ENCODE results near the gene CYP26B1. TPM values are rescaled to one million over a fixed set of nuclear protein-coding genes. Genes with fewer than 3 reads are reported as not detected.
A peak's percentile ranks its signal among the peaks of the same experiment; 100 is the strongest.

CYP26B1 gene
- total and polyA plus RNA-seq, 12 donors, result 0.88 to 8.3 (median 4.7) TPM

DNA sequence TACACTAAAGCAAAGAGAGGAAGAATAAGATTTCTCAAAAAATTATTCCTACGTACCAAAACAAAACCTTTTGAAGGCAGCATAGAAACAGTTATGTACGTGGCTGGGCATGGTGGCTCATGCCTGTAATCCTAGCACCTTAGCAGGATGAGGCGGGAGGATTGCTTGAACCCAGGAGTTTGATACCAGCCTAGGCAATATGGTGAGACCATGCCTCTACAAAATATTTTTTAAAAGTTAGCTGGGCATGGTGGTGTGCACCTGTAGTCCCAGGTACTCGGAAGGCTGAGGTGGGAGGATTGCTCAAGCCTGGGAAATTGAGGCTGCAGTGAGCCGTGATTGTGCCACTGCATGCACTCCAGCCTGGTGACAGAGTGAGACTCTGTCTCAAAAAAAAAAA lies 14.9 kb upstream of the CYP26B1 start:
- ATAC-seq, result no peak
- Histone ChIP-seq H3K4me3 (no peak overlapping the region), H3K9me3 (no peaks in the 10 kb centered on the region), H3K27me3 (peaks cover 0 to 8% (median 0%) of the 10 kb centered on the region in 7 donors), H3K36me3 (no peaks in the 10 kb centered on the region), H3K4me1 (no peaks in the 10 kb centered on the region), H3K27ac (no peak overlapping the region)
- TF ChIP-seq, protein P1, sequence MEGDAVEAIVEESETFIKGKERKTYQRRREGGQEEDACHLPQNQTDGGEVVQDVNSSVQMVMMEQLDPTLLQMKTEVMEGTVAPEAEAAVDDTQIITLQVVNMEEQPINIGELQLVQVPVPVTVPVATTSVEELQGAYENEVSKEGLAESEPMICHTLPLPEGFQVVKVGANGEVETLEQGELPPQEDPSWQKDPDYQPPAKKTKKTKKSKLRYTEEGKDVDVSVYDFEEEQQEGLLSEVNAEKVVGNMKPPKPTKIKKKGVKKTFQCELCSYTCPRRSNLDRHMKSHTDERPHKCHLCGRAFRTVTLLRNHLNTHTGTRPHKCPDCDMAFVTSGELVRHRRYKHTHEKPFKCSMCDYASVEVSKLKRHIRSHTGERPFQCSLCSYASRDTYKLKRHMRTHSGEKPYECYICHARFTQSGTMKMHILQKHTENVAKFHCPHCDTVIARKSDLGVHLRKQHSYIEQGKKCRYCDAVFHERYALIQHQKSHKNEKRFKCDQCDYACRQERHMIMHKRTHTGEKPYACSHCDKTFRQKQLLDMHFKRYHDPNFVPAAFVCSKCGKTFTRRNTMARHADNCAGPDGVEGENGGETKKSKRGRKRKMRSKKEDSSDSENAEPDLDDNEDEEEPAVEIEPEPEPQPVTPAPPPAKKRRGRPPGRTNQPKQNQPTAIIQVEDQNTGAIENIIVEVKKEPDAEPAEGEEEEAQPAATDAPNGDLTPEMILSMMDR (IDR thresholded peaks at IDR 0.05), result no peak
- intact Hi-C loops (cut with DNase I), result loop anchor here in 1 of 10 donors (10.0 kb wide), 1 partner anchor 412 kb away; no protein-coding TSS in a partner anchor
- no peak for DNase-seq
- 95% methylated on average over 5 of the region's 5 CpGs for WGBS, 2 donors

DNA sequence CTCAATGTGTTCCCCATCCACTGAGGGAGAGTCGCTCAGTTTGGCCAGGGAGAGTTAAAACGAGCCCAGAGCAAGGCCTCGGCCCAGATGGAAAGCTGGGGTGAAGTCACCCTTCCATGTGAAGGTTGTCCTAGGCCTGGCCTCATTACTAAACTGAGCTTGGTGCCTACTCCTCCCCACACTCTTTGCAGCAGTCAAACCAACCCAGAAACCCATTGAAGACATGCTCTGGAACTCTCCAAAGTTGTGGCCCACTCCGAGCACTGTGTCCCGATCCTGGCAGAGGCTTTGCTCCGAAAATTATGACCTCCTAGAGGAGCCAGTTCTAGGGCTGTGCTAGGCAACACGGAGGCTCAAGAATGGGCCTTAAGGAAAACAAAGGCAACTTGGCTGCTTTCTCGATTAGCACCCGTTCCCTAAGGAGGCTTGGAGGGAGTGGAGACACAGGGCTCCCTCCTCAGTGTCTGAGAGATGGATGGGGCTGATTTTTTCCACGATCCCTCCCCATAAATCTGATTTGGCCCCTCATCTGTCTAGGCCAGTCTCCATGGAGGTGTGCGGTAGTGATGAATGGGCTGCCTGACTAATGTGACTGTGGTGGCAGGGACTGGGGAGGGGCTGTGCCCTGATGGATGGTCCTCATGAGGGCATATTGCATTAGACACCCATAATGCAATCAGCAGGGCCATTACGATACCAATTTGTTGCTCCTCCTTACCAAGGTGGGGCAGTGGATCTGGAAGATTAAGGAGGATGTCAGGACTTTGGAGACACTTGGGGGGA lies 11.7 kb upstream of the CYP26B1 start:
- ATAC-seq, result peak in 1 of 8 donors; percentile 20
- H3K9me3 ChIP-seq, result no peaks in the 10 kb centered on the region
- DNase-seq, result peak in 1 of 2 donors; percentile 1
- peaks cover 0 to 37% (median 22%) of the 10 kb centered on the region in 7 donors for H3K27me3 ChIP-seq
- H3K4me3 ChIP-seq, result no peak overlapping the region
- H3K27ac ChIP-seq, result no peak overlapping the region
- WGBS, 2 donors, result 92 to 94% methylated on average over 12 of the region's 12 CpGs
- intact Hi-C loops (cut with DNase I), result loop anchor here in 5 of 10 donors (10.0 kb wide), 5 partner anchors 415 to 585 kb away; no protein-coding TSS in a partner anchor
- no peaks in the 10 kb centered on the region for H3K36me3 ChIP-seq
- no peaks in the 10 kb centered on the region for H3K4me1 ChIP-seq
- TF ChIP-seq, protein P1 (IDR thresholded peaks at IDR 0.05), result no peak

DNA sequence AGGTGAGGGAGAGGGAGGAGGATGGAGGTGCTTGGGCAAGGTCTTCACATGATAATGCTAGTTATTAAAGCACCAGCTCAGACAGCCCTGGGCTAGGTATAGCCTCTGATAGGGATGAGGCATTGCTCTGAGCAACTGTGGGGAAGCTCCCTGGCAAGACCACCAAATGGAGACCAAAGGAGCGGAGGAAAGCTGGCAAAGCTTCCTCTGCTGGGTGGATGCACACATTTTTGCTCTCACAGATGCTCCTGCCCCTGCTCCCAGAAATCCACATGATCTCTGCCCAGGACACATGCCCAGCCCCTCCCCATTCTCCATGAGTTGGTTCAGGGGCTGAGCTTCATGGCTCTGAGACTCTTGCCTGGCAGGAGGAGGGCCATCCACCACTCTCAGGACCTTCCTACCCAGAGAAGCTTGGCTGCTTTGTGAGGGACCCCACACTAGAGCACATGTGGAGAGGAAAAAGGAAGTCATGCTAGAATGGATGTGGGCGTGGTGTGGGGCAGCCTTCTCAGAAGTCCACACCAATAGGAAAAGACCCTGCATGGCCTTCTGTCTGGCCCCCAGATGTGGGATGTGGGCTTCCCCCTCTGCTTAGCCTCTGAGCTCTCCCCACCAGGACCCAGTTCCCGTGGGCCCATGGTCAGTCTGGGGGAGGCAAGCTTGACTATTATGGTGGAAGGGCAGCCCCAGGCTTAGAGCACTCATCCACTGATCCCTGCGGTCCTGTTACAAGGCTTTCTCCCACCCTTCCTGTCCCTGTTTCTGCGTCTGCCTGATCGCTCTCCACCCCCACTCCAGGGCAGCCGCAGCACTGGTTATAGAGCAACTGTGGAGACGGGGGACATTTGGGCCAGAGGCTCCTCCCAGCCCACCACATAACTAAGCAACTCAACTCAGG lies 10.5 kb upstream of the CYP26B1 start:
- Histone ChIP-seq H3K4me1 (no peaks in the 10 kb centered on the region), H3K36me3 (no peaks in the 10 kb centered on the region), H3K27ac (no peak overlapping the region), H3K4me3 (no peak overlapping the region), H3K9me3 (no peaks in the 10 kb centered on the region), H3K27me3 (peaks cover 0 to 50% (median 30%) of the 10 kb centered on the region in 7 donors)
- intact Hi-C loops (cut with DNase I), result loop anchor here in 5 of 10 donors (10.0 kb wide), 5 partner anchors 417 to 587 kb away; no protein-coding TSS in a partner anchor
- peak in 1 of 8 donors; percentile 33 for ATAC-seq
- DNase-seq, result peak in 1 of 2 donors; percentile 1
- WGBS, 2 donors, result 81 to 85% methylated on average over 8 of the region's 8 CpGs
- TF ChIP-seq, protein P1 (IDR thresholded peaks at IDR 0.05), result no peak

DNA sequence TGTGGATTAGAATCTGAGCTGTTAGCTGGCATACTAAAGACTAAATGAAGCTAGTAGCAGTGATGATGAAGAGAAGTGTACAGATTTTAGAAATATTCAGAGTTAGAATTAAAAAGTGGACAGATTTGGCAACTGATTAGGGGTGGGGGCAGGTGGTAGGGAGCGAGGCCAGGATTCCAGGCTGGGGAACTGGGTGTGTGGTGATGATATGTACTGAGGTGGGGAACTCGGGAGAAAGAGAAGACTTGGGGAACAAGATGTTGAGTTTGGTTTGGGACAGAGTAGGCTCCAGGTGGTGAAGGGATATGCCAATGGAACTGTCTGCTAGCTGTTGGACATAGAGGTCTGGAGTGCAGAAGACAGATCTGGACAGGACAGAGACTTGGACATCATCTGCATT lies 9.2 kb upstream of the CYP26B1 start:
- Histone ChIP-seq H3K4me3 (no peak overlapping the region), H3K27me3 (peaks cover 0 to 54% (median 30%) of the 10 kb centered on the region in 7 donors), H3K27ac (no peak overlapping the region), H3K9me3 (no peaks in the 10 kb centered on the region), H3K4me1 (no peaks in the 10 kb centered on the region), H3K36me3 (no peaks in the 10 kb centered on the region)
- peak in 1 of 2 donors; percentile 1 for DNase-seq
- WGBS, 2 donors, result 81% methylated on average over 2 of the region's 2 CpGs
- intact Hi-C loops (cut with DNase I), result loop anchor here in 5 of 10 donors (10.0 kb wide), 5 partner anchors 418 to 588 kb away; no protein-coding TSS in a partner anchor
- ATAC-seq, result no peak
- TF ChIP-seq, protein P1 (IDR thresholded peaks at IDR 0.05), result no peak

All from heart right ventricle (tissue), 16 donors.